ENCODE data around the gene DNAL4. TPM values are rescaled to one million over a fixed set of nuclear protein-coding genes. Genes with fewer than 3 reads are reported as not detected.

Gene DNAL4
- total RNA-seq, 1 experiment from 2014 or later: 9.2 TPM

DNA sequence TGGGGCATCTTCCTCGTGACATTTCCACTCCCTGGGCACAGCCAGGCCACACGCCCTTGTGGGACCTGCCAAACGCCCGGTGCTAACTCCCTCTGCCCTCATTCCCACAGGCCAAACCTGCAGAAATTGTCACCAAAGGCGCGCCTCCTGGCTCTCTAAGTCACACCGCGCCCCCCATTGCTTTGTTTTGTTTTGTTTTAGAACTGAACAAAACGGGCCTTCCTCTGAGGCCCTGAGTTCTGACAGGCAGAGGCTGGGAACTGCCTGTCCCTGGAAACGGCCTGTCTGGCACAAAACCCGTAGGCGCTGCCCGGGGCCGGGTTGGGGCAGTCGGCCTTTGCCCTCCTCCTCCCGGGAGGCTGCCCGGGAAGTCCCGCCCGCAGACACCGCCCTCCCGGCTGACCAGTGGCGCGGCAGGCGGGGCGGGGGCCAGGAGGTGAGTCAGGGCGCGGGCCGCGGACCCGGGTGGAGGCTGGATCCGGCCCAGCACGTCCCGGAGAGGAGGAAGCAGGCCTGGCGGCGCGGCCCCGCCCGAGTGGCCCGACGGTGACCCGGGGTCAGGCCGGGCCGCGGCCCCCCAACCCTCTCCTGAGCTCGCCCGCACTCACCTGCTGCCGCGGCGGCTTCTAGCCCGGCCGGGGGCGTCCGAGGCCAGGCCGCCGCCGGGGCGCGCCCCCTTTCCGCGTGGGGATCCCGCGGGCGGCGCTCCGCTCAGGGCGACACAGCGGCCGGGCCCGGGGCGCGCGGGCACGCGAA, 38.6 kb downstream of the DNAL4 start:
- H3K36me3 Mint-ChIP-seq (ENCODE audit: insufficient read depth, unreplicated experiment): peaks cover 25% of the 10 kb centered on the region
- Histone ChIP-seq H3K36me3 (ENCODE audit: control insufficient read depth, insufficient read depth, low read length) (peaks cover 2% of the 10 kb centered on the region), H3K27me3 (replicated peaks; ENCODE audit: control insufficient read depth, insufficient read depth, low read length) (no peaks in the 10 kb centered on the region), H3K4me1 (peaks cover 21% of the 10 kb centered on the region), H3K9me3 (no peaks in the 10 kb centered on the region), H3K4me3 (ENCODE audit: low read depth, low read length) (peak overlapping the region; percentile 94)
- TF ChIP-seq, protein P1, sequence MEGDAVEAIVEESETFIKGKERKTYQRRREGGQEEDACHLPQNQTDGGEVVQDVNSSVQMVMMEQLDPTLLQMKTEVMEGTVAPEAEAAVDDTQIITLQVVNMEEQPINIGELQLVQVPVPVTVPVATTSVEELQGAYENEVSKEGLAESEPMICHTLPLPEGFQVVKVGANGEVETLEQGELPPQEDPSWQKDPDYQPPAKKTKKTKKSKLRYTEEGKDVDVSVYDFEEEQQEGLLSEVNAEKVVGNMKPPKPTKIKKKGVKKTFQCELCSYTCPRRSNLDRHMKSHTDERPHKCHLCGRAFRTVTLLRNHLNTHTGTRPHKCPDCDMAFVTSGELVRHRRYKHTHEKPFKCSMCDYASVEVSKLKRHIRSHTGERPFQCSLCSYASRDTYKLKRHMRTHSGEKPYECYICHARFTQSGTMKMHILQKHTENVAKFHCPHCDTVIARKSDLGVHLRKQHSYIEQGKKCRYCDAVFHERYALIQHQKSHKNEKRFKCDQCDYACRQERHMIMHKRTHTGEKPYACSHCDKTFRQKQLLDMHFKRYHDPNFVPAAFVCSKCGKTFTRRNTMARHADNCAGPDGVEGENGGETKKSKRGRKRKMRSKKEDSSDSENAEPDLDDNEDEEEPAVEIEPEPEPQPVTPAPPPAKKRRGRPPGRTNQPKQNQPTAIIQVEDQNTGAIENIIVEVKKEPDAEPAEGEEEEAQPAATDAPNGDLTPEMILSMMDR (IDR thresholded peaks at IDR 0.05; ENCODE audit: insufficient read depth in 1 of 2, low read depth in 1 of 2, low read length in 1 of 2, severe bottlenecking in 1 of 2, unreplicated experiment in 1 of 2): no peak
- CTCF ChIA-PET: interaction anchor here (1.6 kb wide), 1 partner anchor 14 kb away, joined by 11 read pairs; no protein-coding TSS in a partner anchor
- BruUV-seq (replicated peaks): no TSS peak
- H3K27me3 Mint-ChIP-seq (ENCODE audit: insufficient read depth, unreplicated experiment): no peaks in the 10 kb centered on the region
- peak overlapping the region; percentile 77 for H3K4me3 Mint-ChIP-seq (ENCODE audit: unreplicated experiment)
- H3K27ac Mint-ChIP-seq (ENCODE audit: unreplicated experiment): peak overlapping the region; percentile 78
- H3K9me3 Mint-ChIP-seq (ENCODE audit: unreplicated experiment): no peaks in the 10 kb centered on the region
- intact Hi-C loops (cut with micrococcal nuclease; ENCODE audit: unreplicated experiment): loop anchor here (5.0 kb wide), 1 partner anchor 48 kb away; the partner anchor contains the start of gene GTPBP1
- H3K4me1 Mint-ChIP-seq (ENCODE audit: low read depth, unreplicated experiment): peaks cover 13% of the 10 kb centered on the region
- POLR2A ChIA-PET: no interaction called here
- peak; percentile 84 to 92 for DNase-seq

DNA sequence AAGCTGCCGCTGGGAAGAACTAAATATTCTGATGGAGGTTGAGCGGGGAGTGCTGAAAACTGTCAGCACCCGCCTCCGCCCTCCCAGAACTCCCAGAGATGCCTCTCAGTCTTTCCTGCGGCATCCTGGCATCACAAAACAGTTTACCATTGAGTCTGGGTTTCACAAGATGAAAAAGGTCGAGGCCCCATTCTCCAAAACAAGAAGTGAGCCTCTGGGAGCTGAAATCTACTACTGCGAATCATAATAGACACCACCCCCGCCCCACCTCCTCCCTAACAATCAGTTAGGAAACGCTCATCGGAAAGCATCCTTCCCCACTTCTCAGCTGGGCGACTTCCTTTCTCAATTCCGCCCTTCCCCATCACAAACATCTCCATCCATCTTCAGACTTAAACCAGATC, 39.2 kb downstream of the DNAL4 start:
- H3K36me3 Mint-ChIP-seq (ENCODE audit: insufficient read depth, unreplicated experiment): peaks cover 30% of the 10 kb centered on the region
- Histone ChIP-seq H3K36me3 (ENCODE audit: control insufficient read depth, insufficient read depth, low read length) (peaks cover 2% of the 10 kb centered on the region), H3K27me3 (replicated peaks; ENCODE audit: control insufficient read depth, insufficient read depth, low read length) (no peaks in the 10 kb centered on the region), H3K4me1 (peaks cover 21% of the 10 kb centered on the region), H3K9me3 (no peaks in the 10 kb centered on the region), H3K4me3 (ENCODE audit: low read depth, low read length) (peak overlapping the region; percentile 94)
- intact Hi-C loops (cut with micrococcal nuclease; ENCODE audit: unreplicated experiment): loop anchor here (5.0 kb wide), 1 partner anchor 47 kb away; the partner anchor contains the start of gene GTPBP1
- H3K27ac Mint-ChIP-seq (ENCODE audit: unreplicated experiment): peak overlapping the region; percentile 78
- H3K4me3 Mint-ChIP-seq (ENCODE audit: unreplicated experiment): peak overlapping the region; percentile 77
- H3K27me3 Mint-ChIP-seq (ENCODE audit: insufficient read depth, unreplicated experiment): no peaks in the 10 kb centered on the region
- BruUV-seq (replicated peaks): no TSS peak
- no peak for DNase-seq
- TF ChIP-seq, protein P1 (IDR thresholded peaks at IDR 0.05; ENCODE audit: insufficient read depth in 1 of 2, low read depth in 1 of 2, low read length in 1 of 2, severe bottlenecking in 1 of 2, unreplicated experiment in 1 of 2): no peak
- ChIA-PET POLR2A (interaction anchor here (0.5 kb wide), 1 partner anchor 558 kb away, joined by 4 read pairs; no protein-coding TSS in a partner anchor), CTCF (no interaction called here)
- H3K9me3 Mint-ChIP-seq (ENCODE audit: unreplicated experiment): no peaks in the 10 kb centered on the region
- H3K4me1 Mint-ChIP-seq (ENCODE audit: low read depth, unreplicated experiment): peaks cover 13% of the 10 kb centered on the region

DNA sequence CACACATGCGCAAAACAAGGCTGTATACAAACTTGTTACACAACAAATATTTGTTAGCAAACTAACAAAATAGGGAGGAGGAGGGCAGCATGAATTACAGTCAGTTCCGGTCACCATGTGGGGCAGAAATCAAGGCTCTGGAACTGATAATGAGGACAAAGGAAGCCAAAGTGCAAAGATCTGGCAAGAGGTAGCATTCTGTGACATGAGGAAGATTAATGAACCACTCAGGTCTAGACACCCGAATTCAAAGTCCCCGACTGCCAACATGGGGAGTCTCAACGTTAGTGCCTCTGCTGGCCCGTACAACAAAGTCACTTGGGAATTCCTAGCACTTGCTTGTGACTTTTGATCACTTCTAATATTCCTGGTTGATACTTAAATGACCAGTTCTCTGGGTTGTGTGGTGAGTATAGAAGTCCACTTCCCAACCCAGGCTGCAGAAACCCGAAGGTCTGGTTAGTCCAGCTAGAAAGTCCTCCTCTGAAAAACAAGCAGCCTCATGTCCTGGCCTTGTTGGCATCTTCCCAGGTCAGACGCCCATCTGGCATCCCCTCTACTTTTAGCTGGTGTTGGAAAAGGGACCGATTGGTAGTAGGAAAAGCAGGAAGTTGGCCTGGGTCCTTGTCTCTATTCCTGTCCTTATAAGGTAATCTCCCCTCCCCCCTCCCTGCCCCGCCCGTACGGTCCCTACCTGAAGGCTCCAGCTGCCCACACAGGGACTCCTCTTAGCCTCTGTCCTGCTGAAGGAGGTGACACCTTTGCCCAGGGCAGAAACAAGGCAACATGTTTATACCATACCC, 39.8 kb downstream of the DNAL4 start:
- Histone ChIP-seq H3K27me3 (replicated peaks; ENCODE audit: control insufficient read depth, insufficient read depth, low read length) (no peaks in the 10 kb centered on the region), H3K4me1 (peaks cover 21% of the 10 kb centered on the region), H3K4me3 (ENCODE audit: low read depth, low read length) (peak overlapping the region; percentile 94), H3K36me3 (ENCODE audit: control insufficient read depth, insufficient read depth, low read length) (peaks cover 2% of the 10 kb centered on the region), H3K9me3 (no peaks in the 10 kb centered on the region)
- ChIA-PET CTCF (no interaction called here), POLR2A (interaction anchor here (0.5 kb wide), 1 partner anchor 558 kb away, joined by 4 read pairs; no protein-coding TSS in a partner anchor)
- intact Hi-C loops (cut with micrococcal nuclease; ENCODE audit: unreplicated experiment): no loop called here
- Mint-ChIP-seq H3K4me3 (ENCODE audit: unreplicated experiment) (peak overlapping the region; percentile 77), H3K27me3 (ENCODE audit: insufficient read depth, unreplicated experiment) (no peaks in the 10 kb centered on the region), H3K9me3 (ENCODE audit: unreplicated experiment) (no peaks in the 10 kb centered on the region), H3K4me1 (ENCODE audit: low read depth, unreplicated experiment) (peaks cover 13% of the 10 kb centered on the region), H3K36me3 (ENCODE audit: insufficient read depth, unreplicated experiment) (peaks cover 36% of the 10 kb centered on the region), H3K27ac (ENCODE audit: unreplicated experiment) (peak overlapping the region; percentile 56)
- BruUV-seq (replicated peaks): TSS peak; percentile 49
- TF ChIP-seq, protein P1 (IDR thresholded peaks at IDR 0.05; ENCODE audit: insufficient read depth in 1 of 2, low read depth in 1 of 2, low read length in 1 of 2, severe bottlenecking in 1 of 2, unreplicated experiment in 1 of 2): no peak
- no peak for DNase-seq

Data from Caco-2 (cell line).